22Rv1 (cell line): ENCODE data around the gene TMEM40.

Experiments
- H3K27ac ChIP-seq: fragments of 450-650 bp; 2 replicates; pipeline ENCODE4 v1.5.1; 2017
- ZFX ChIP-seq: fragments of 450-650 bp; IDR thresholded peaks from 2 replicates; pipeline ENCODE4 v1.6.1; 2017; ENCODE audit warnings: antibody characterized with exemption, borderline replicate concordance
- TF ChIP-seq, protein P1 (sequence below): fragments of 450-650 bp; IDR thresholded peaks from 2 replicates; pipeline ENCODE4 v1.5.1; 2017; ENCODE audit warnings: mild to moderate bottlenecking

Gene TMEM40

GRCh38 chr3:12773030-12773709 lies 14.1 kb upstream of the TMEM40 start:
- no peak overlapping the region for H3K27ac ChIP-seq
- TF ChIP-seq ZFX, result no peak
- TF ChIP-seq, protein P1, sequence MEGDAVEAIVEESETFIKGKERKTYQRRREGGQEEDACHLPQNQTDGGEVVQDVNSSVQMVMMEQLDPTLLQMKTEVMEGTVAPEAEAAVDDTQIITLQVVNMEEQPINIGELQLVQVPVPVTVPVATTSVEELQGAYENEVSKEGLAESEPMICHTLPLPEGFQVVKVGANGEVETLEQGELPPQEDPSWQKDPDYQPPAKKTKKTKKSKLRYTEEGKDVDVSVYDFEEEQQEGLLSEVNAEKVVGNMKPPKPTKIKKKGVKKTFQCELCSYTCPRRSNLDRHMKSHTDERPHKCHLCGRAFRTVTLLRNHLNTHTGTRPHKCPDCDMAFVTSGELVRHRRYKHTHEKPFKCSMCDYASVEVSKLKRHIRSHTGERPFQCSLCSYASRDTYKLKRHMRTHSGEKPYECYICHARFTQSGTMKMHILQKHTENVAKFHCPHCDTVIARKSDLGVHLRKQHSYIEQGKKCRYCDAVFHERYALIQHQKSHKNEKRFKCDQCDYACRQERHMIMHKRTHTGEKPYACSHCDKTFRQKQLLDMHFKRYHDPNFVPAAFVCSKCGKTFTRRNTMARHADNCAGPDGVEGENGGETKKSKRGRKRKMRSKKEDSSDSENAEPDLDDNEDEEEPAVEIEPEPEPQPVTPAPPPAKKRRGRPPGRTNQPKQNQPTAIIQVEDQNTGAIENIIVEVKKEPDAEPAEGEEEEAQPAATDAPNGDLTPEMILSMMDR, result no peak

GRCh38 chr3:12772462-12772861 lies 13.4 kb upstream of the TMEM40 start:
- TF ChIP-seq, protein P1, result no peak
- no peak for TF ChIP-seq ZFX
- no peak overlapping the region for H3K27ac ChIP-seq

DNA sequence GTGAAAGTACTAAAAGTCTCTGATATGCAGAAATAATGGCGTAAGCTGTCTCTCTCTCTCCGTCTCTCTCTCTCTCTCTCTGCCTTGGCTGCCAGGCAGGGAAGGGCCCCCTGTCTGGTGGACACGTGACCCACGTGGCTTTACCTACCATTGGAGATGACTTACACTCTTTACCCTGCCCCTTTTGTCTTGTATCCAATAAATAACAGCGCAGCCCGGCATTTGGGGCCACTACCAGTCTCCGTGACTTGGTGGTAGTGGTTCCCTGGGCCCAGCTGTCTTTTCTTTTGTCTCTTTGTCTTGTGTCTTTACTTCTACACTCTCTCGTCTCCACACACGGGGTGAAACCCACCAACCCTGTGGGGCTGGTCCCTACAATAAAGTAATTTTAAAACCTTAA lies 12.2 kb upstream of the TMEM40 start:
- H3K27ac ChIP-seq, result no peak overlapping the region
- TF ChIP-seq, protein P1, result no peak
- TF ChIP-seq ZFX, result no peak

DNA sequence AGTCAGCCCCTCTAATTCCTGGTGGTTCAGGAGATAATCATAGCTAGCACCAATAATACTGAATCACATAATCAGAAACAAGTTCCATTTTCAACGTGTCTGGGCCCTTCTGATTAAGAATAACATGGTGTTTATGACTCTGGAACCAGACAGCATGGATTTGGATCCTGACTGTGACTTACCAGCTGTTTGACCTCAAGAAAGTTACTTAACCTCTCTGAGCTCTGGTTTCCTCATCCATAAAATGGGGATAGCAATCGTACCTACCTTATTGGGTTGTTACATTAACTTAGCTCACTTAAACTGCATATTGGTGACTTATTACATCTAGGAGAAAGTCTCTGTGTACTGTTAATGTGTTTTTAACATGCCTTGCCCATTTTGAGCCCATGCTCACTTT lies 10.7 kb upstream of the TMEM40 start:
- no peak overlapping the region for H3K27ac ChIP-seq
- no peak for TF ChIP-seq ZFX
- TF ChIP-seq, protein P1, result no peak

DNA sequence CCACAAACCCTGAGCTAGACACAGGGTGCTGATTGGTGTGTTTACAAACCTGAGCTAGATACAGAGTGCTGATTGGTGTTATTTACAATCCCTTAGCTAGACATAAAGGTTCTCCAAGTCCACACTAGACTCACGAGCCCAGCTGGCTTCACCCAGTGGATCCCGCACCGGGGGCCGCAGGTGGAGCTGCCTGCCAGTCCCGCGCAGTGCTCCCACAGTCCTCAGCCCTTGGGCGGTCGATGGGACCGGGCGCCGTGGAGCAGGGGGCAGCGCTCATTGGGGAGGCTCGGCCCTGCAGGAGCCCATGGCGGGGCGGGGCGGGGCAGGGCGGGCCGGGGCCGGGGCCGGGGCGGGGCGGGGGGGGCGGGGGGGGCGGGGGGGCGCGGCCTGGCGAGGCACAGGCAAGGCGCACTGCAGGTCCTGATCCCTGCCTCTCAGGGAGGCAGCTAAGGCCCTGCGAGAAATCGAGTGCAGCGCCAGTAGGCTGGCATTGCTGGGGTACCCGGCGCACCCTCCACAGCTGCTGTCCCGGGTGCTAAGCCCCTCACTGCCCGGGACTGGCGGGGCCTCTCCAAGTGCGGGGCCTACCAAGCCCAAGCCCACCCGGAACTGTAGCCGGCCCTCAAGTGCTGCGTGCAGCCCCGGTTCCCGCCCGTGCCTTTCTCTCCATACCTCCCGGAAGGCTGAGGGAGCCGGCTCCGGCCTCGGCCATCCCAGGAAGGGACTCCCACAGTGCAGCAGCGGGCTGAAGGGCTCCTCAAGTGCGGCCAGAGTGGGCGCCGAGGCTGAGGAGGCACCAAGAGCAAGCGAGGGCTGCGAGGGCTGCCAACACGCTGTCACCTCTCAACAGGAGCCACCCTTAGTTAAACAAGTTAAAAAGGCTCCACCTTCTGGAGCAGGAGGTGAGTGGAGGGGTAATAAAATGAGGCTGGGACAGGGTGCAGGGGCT lies 9.8 kb upstream of the TMEM40 start:
- no peak overlapping the region for H3K27ac ChIP-seq
- TF ChIP-seq ZFX, result no peak
- TF ChIP-seq, protein P1, result no peak

- no peak overlapping the region for H3K27ac ChIP-seq
Measured at GRCh38 chr3:12766541-12766940, 7.5 kb upstream of the TMEM40 start.

More at GRCh38 chr3:12766541-12766940, 7.5 kb upstream of the TMEM40 start:
- TF ChIP-seq, protein P1, result no peak
- TF ChIP-seq ZFX, result no peak
